Hematopoietic multipotent progenitor cell treated with erythropoietin and hydrocortisone succinate and interleukin-3 and kit ligand, for 17 days (in vitro differentiated cells): Measurements from ENCODE around the gene CCDC171.

ENCODE experiments used
- DNase-seq: peaks from one replicate; pipeline ENCODE4 v3.0.0-alpha.2; 2015; ENCODE audit warnings: low spot score

Gene CCDC171

DNA sequence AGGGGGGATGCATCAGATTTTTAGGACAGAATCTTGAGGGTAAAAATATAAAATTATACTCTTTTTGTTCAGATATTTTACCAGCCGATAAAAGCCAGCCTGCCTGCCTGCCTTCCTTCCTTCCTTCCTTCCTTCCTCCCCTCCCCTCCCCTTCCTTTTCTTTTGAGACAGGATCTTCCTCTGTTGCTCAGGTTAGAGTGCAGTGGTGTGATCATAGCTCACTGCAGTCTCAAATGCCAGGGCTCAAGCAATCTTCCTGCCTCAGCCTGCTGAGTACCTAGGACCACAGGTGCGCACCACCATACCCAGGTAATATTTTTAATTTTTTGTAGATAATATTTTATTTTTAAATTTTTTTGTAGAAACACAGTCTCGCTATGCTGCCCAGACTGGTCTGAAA, 330.0 kb downstream of the CCDC171 start:
- DNase-seq: no peak

DNA sequence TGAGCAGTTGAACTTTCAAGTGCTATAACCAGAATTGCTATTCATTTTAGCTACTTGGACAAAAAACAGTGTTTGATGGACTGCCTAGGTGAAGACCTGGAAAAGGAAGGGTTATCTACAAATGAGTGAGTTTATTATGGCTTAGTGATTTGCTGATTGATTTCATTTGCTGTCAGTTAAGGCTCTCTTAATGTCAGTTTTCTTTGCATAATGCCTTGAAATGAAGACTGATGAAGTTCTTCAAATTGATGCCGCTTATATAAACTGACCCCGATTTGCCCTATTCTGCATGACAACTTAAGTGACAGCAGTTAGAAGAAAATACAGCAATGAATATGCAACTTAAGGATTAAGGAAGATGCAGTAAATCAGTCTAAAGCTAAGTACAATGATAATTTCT, 332.6 kb downstream of the CCDC171 start:
- no peak for DNase-seq

DNA sequence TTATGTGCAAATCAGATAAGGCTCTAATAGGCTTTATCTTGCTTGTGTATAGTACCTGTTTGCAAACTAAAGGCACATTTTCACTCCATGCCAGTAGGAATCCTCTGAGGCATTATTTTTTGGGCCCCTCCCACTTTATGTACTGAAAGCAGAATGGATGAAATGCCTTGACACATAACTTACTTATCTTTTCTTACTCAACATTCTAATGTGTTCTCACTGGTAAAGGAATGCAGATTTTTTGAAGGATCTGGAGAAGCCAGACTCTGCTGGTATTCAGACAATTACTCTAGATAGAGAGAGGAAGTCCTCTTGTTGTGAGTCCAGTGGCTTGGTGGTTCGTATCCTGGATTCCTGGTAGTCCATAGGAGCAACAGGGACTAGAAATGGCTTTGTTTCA, 336.7 kb downstream of the CCDC171 start:
- DNase-seq: no peak

DNA sequence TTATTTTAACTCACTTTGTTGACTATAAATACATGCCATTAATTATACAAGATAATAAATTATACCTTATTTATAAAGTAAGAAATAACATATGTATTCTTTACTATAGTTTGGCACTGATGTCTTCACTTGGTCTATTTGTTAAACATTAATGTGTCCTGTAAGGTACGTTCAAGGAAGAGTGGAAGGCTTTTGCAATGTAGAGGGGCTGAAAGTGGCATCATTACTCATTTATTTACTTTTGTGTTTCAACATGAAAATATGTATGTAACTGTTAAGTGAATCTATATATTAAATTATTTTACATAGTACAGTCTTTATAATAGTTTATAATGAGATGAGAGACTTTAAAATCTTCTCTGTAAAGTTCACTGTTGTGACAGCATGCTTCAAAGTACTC, 348.7 kb downstream of the CCDC171 start:
- no peak for DNase-seq

DNA sequence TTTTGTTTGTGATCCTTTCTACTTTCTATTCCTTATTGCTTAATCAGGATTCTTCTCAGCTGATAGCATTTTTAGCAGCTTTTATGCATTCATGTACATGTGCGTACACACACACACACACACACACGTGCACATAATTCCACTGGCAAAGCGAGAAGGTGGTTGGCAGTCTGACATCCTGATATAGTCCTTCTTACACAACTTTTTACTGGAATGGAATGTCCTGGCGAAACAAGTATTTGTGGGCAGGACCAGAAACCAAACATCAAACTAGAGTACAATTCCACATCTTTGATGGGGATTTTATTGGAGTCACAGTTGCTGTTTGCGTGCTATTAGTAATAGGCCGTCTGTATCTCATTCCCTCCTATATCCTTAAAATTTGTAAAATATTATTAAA, 356.5 kb downstream of the CCDC171 start:
- no peak for DNase-seq

DNA sequence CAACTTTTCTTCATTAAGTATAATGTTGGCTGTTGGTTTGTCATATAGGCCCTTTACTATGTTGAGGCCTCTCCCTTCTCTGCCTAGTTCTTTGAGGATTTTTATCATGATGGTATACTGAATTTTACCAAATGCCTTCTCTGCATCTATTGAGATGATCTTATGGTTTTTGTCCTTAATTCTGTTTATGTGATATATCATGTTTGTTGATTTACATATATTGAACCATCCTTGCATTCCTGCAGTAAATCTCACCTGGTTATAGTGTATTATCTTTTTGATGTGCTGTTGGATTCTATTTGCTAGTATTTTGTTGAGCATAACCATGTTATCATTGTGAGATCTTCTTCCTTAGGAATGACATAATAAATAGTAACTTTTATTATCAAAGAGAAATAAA, 362.9 kb downstream of the CCDC171 start:
- DNase-seq: no peak

DNA sequence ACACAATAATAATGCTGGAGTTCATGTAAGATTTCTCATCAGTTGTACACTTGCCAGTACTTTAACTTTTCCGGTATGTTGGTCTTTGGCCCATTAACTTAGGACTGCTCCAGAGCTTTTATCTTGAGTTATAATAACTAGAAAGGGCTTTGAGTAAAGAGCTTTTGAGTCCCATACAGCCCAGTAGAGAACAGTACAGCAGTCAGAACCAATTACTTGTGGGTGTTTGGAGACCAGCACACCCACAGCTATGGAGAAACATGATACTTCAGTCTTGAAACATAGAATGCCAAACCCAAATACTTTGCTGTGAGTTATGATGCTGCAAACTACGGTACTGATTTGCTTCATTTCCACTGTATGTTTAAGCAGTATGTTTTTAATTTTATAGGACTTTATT, 374.3 kb downstream of the CCDC171 start:
- DNase-seq: no peak

DNA sequence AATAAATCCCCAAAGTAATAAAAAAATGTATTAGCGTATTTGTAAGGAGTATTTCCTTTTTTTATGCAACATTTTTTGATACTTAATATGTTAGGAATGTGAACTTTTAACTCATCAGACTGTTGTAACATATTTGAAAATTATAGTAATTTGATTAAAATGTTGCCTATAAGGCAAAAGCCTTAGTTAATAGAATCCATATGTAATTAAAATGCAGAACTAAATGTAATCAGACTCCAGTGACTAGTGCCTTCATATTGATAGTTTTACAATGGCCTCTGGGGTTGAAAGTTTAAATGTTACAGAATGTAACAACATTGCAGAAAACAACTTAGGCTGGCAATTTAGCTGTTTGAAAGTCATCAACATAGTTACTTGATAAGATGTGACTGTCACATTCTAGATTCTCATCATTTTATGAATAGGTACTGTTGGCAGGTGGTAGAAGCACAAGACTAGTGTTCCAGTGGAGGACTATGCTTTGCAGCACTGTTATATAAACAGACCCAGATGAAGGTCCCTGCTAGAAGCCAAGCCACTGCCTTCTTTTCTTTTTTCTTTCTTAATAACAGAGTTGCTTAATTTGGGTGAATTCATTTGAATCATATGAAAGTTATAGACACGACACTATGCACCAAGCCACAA, 382.9 kb downstream of the CCDC171 start:
- no peak for DNase-seq

DNA sequence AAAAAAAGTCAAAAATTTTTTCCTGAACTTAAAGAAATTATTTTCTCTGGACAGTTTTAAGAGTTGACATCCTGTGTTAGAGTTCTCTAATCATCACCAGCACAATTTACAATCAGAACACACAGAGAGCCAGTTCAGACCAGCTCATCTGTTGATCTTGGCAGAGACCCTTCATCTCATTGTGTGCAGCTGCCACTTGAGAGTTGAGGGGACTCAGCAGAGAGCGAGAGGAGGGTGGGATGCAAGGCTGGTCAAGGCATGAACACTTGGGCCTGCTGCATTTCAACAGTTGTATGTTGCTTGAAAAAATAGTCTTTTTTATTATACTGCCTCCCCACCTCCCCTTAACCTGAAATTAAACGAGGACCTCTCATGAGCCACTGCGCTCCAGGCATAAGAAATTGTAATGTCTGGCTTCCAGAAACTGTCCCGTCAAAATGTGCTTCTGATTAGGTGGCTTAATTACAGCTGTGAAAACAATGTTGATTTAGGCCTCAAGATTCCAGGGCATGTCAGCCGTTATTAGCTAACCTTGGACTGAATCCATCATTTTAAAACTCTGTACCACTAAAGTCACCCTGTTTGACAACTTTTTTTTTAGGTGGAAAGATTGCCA, 383.6 kb downstream of the CCDC171 start:
- no peak for DNase-seq

DNA sequence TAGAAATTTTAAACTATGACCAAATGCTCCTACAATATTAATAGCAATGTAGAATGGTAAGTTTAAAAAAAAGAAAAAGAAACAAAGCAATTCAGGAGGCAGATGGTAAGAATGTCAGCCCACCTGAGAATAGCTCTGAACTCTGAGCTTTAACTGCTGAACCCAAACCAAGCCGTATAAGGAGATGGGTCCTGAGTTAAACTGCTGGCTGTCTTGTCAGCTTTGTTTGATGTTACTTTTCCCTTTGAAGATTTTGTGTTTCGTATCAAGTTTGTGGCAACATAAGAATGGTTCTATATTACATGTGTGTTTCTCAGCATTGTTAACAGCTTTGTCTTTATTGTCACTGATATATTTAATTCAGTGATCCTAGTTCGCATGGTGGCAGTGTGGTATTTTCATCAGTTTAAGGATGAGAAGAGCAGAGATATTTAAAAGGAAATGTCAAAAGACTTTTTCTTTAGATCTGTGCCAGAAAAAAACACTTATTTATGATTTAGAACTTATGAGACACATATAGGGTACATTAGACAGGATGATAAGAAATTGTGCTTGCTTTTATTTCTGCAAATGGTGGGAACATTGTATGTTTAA, 390.1 kb downstream of the CCDC171 start:
- DNase-seq: no peak

DNA sequence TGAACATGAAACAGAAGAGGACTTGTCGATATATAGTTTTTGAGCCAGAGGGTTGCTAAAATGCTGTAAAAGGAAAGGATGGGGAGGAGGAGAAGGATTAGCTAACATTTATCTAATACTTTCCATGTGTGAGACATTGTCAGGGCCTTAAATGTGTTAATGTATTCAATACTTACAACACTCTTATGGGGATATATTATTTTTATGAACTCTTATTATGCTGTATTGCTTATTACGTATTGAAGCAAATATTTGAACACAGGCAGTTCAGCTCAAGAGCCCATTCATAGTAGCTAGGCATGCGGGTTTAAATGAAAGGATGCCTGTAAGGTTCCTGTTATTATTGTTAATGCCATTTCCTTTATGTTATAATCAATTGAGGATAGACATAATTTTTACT, 391.5 kb downstream of the CCDC171 start:
- no peak for DNase-seq

DNA sequence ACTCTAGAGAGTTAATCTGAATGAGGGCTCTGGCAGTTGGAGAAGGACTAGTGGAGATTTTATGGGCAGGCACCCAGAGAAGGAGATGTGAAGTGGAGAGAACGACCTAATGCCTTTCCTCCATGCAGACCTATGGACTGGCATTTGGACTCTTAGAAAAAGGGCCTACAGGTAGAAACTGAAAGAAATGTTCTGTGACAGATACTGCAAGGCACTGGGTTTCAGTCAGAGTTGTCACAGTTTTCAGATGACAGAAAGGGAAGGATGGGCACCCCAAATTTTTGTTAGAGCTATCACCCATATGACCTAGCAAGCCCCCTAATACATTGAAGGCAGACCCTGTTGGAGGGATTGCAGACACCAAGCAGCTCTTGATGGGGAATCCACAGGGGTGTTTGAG, 406.8 kb downstream of the CCDC171 start:
- no peak for DNase-seq

DNA sequence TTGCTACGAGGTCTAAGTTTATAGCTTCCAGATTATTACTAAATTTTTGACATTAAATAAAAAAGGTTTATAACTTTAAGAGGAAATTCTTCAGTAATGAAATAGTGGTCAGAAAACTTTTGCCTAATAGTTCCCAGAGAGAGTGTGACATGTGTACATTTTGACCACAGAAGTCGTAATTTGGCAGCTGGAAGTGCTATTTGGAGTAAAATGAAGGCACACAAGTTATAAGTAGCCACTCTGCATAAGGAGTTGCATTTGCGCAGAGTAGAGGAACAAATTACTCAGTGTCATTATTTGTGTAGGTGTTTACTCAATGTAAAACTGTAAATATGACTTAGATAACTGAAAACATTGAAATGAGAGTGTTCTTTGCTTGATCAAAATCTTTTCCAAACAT, 408.4 kb downstream of the CCDC171 start:
- no peak for DNase-seq

DNA sequence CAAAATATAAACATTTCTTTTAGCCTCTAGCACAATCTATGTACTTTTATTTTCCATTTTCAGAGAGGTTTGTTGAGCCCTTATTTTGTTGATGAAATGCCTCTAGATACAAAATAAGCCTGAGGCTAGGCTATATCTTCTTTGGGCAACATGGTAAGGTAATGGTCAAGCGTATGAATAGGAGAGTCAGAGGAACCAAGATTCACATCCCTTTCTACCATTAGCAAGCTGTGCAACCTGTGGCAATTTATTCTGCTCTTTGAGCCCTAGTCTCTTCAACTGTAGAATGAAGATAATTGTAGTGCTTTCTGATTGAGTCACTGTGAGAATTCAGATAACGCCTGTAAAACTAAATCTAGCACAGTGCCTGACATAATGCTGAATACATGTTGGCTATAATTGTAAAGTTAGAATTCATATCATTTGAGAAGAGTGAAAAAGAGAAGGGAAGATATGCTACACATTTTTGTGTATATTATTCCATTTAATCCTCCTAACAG, 412.5 kb downstream of the CCDC171 start:
- DNase-seq: no peak

DNA sequence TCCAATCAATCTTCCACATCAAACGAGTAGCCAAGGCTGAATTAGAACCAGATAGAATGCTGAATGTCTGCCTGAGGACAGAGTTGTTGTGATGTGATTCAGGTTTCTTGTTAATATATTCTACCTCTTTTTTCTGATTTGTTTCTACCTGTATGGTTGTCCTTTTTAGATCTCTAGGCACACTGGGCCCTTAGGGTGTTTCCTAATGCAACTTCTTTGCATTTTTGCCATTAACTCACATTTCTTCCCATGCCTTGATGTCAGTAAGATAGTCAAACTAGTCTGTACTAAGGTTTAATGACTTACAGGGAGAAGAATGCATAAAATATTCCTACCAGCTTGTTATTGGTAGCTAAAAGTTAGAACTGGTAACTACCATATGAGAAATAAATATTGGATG, 413.6 kb downstream of the CCDC171 start:
- no peak for DNase-seq

DNA sequence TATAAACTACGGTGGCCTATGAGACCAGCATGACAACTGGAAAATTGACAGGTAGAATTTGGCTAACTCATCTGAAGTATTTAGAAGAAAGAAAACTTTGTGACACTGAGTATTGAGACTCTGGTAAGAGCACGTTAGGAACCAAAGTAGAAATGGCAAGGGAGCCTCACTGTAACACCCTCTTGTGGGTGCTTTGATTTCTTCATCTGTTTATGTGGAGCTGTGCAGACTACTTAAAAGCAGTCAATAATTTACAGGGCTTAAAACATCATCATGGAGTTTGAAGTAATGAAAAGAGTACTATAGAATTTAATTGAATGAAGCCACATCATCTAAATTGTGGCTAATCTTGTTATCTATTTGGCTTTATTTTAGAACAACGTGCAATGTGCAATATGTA, 414.2 kb downstream of the CCDC171 start:
- DNase-seq: no peak

DNA sequence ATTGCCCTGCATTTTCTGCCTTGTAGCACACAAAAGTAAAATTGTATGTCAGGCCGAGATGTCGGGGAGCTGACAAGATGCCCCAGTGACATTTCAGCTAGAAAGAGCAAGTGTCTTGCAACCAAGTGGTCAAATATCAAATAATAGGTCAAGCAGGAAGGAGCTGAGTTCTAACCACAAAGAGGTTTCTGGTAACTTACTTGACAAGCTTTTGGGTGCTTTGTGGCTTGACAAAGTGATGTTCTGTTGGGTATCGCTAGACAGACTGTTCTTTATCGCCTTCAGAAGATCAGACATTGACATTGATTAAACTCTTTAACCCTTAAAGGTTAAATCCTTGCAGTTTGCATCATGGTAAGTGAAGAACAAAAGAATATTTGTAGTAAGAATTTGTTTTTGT, 419.9 kb downstream of the CCDC171 start:
- DNase-seq: no peak

DNA sequence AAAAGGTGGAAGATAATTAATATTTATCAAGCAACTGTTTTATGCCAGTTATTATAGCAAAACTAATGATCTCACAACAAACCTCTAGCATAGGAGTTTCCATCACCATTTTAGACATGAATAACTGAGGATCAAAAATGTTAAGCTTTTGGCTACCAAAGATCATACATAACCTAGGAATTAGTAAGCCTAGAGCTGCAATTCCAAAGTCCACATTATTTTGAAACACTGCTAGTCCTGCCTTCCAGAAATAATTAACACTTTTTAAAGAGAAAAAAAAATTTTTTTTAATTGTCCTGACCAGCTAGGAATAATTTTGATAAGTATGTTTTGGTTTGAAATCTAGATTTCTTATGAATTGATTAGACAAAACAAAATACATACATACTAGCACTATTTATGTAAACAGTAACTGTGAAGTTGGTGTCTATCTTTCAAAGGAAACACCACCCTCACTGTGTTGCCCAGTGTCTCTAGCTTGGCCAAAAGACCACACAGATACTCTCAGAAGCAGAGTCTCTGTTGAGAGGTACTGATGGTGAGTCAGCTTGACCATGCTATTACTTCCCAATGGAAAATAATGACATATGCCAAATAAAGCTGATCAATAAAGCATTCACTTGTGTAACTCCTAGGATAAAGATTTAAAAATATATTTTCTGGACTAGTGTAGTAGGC, 422.4 kb downstream of the CCDC171 start:
- no peak for DNase-seq

DNA sequence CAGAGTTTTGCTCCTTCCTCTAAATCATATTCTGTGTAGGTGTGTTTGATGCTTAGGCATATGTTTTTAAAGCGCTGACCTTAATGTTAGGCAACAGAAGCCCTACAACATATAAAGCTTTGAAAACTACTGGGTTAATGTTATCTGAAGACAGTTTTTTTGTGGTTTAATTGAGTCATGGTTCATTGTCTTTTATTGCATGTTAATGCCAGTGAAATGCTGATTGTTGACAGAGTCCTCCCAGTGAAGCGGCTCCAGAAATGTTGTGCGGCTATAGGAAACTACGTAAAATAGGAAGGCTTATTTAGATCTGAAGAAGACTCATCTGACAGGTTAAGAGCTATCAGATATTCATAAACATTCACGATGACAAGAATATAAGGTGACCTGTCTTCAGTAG, 424.6 kb downstream of the CCDC171 start:
- DNase-seq: no peak

DNA sequence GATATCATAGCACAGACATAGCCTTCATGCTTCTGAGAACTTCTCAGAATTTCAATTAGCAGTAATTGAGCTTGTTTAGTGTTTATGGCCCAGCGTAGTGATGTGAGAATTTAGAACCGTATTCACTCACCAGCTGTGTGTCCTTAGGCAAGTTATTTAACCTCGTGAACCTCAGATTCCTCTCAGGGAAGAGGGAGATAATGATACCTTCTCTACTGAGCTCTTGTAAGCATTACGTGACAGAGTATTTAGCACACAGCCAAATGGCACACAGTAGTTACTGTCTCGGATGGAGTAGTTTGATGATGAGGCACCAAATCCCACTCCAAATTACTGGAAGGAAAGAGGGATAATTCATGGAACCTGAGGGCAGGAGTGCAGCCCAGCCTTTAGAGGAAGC, 429.3 kb downstream of the CCDC171 start:
- DNase-seq: no peak

DNA sequence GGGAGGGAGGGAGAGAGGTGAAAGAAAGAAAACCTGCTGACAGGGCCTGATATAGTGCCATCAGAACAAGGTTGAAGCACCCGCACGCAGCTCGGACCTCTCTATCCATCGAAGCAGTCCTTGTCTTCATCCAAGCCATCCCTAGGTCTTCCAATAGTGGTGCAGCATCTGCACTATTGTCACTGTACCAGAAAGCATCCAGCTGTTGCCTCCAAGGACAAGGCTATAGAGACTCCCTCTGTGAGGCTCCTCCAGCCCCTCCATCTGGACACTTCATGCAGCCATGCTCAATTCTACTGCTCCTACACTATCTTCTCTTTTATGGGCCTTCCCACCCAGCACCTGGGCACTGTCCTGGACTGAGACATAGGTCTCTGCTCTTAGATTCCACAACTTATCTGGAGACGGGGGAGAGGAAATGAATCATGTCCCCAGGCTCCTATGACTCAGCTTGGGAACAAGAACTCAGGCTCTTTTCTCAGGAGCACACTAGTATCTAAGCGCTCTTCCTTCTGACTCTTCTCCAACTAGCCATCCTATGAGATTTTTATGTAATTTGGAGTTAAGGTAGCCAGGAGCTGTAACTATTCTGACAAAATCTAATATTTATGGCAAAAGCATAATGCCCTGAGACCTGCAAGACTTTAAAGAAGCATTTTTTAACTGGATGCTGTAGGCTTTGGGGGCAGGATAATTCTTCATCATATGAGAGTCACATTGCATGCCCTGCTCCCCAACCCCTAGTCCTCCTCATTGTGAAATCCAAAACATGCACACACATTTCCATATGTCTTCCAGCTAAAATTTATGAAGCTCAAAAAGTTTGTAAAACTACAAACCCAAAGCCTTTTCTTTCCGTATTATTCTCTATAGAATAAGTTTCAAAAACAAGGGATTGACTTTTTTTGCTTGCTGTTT, 446.8 kb downstream of the CCDC171 start:
- no peak for DNase-seq

DNA sequence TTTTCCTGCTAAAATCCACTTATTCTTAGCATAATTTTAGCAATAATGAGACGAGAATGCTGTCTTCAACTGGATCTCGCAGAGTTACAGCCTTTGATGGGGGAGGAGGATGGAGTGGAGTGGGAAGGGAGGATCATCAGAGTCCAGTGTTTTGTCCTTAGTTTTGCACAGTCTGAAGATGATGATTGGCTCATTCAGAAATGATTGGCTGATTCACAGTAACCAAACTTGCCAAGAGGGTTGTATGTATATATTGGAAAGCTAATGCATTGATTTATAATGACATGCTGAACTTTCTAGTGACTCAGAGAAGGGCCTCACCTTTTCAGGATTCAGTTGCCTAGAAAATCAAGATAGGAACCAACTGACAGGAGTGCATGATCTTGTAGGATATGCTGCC, 448.0 kb downstream of the CCDC171 start:
- no peak for DNase-seq
